Liver (tissue), 9 donors: ENCODE data around the gene NOVA2. TPM values are rescaled to one million over a fixed set of nuclear protein-coding genes. Genes with fewer than 3 reads are reported as not detected.

Experiments
- DNase-seq: peaks from one replicate; pipeline ENCODE4 v3.0.0-alpha.2; 2017; ENCODE audit warnings: low spot score
- H3K27ac ChIP-seq, 2 donors: one replicate each; pipeline ENCODE4 v1.7.0; 2013; ENCODE audit warnings: inconsistent platforms in 2 of 2, low read length in 2 of 2, control low read depth in 1 of 2, low read depth in 1 of 2, mild to moderate bottlenecking in 1 of 2
- H3K27me3 ChIP-seq, 4 donors: one replicate each; pipeline versions ENCODE4 v1.6.1 to v1.7.0; 2013; ENCODE audit warnings: low read length in 3 of 4, inconsistent platforms in 1 of 4, mild to moderate bottlenecking in 1 of 4, moderate library complexity in 1 of 4; ENCODE audit not compliant: control insufficient read depth in 4 of 4, insufficient read depth in 4 of 4
- H3K36me3 ChIP-seq, 4 donors: one replicate each; pipeline versions ENCODE4 v1.6.1 to v1.7.0; 2013; ENCODE audit warnings: low read length in 3 of 4, mild to moderate bottlenecking in 3 of 4, low read depth in 1 of 4, moderate library complexity in 1 of 4; ENCODE audit not compliant: control insufficient read depth in 4 of 4, insufficient read depth in 3 of 4
- H3K4me1 ChIP-seq, 4 donors: one replicate each; pipeline versions ENCODE4 v1.6.1 to v1.7.0; 2013; ENCODE audit warnings: low read length in 3 of 4, mild to moderate bottlenecking in 3 of 4, moderate library complexity in 1 of 4; ENCODE audit not compliant: control insufficient read depth in 4 of 4, insufficient read depth in 4 of 4
- H3K4me3 ChIP-seq, 3 donors: one replicate each; pipeline versions ENCODE4 v1.6.1 to v1.7.0; 2013; ENCODE audit warnings: low read length in 3 of 3, control low read depth in 1 of 3, low read depth in 1 of 3, mild to moderate bottlenecking in 1 of 3
- H3K9ac ChIP-seq, 2 donors: one replicate each; pipeline ENCODE4 v1.7.0; 2013; ENCODE audit warnings: low read length in 2 of 2, mild to moderate bottlenecking in 2 of 2, moderate library complexity in 2 of 2, control low read depth in 1 of 2, low read depth in 1 of 2
- H3K9me3 ChIP-seq, 4 donors: one replicate each; pipeline versions ENCODE4 v1.6.1 to v1.7.0; 2013; ENCODE audit warnings: low read length in 3 of 4; ENCODE audit not compliant: control insufficient read depth in 4 of 4
- ATF3 ChIP-seq: IDR thresholded peaks from 2 replicates; pipeline ENCODE4 v1.6.1; 2016; ENCODE audit warnings: antibody characterized with exemption
- CTCF ChIP-seq: fragments of 150-350 bp; IDR thresholded peaks from 2 replicates; pipeline ENCODE4 v1.5.1; 2017; ENCODE audit warnings: improper control_type of control experiment, low read depth, low read length; ENCODE audit not compliant: missing input control
- EGR1 ChIP-seq, 2 donors: IDR thresholded peaks; 2 replicates each; pipeline ENCODE4 v1.6.1; 2016 to 2018; ENCODE audit warnings: antibody characterized with exemption in 2 of 2, low read depth in 2 of 2
- FOXA1 ChIP-seq: IDR thresholded peaks from 2 replicates; pipeline ENCODE4 v1.6.1; 2016; ENCODE audit warnings: antibody characterized with exemption
- FOXA2 ChIP-seq: IDR thresholded peaks from 2 replicates; pipeline ENCODE4 v1.6.1; 2016; ENCODE audit warnings: antibody characterized with exemption
- GABPA ChIP-seq, 2 donors: IDR thresholded peaks in 1 of 2; conservative IDR thresholded peaks in 1 of 2; 2 replicates each; pipeline ENCODE4 v1.6.1; 2016; ENCODE audit warnings: antibody characterized with exemption in 2 of 2, mild to moderate bottlenecking in 1 of 2, moderate library complexity in 1 of 2
- HNF4A ChIP-seq, 2 donors: conservative IDR thresholded peaks; 2 replicates each; pipeline ENCODE4 v1.6.1; 2016; ENCODE audit warnings: antibody characterized with exemption in 2 of 2, mild to moderate bottlenecking in 2 of 2
- HNF4G ChIP-seq: IDR thresholded peaks from 2 replicates; pipeline ENCODE4 v1.6.1; 2016; ENCODE audit warnings: antibody characterized with exemption
- JUND ChIP-seq, 2 donors: IDR thresholded peaks; 2 replicates each; pipeline ENCODE4 v1.6.1; 2016; ENCODE audit warnings: antibody characterized with exemption in 2 of 2
- MAX ChIP-seq: IDR thresholded peaks from 2 replicates; pipeline ENCODE4 v1.6.1; 2016; ENCODE audit warnings: antibody characterized with exemption
- NR2F2 ChIP-seq: IDR thresholded peaks from 2 replicates; pipeline ENCODE4 v1.6.1; 2016; ENCODE audit warnings: antibody characterized with exemption
- RAD21 ChIP-seq, 2 donors: IDR thresholded peaks; 2 replicates each; pipeline ENCODE4 v1.6.1; 2016; ENCODE audit warnings: antibody characterized with exemption in 2 of 2, mild to moderate bottlenecking in 2 of 2
- REST ChIP-seq: IDR thresholded peaks from 2 replicates; pipeline ENCODE4 v1.6.1; 2016; ENCODE audit warnings: antibody characterized with exemption, mild to moderate bottlenecking
- RXRA ChIP-seq, 2 donors: IDR thresholded peaks; 2 replicates each; pipeline ENCODE4 v1.6.1; 2017 to 2018; ENCODE audit warnings: antibody characterized with exemption in 2 of 2, mild to moderate bottlenecking in 1 of 2
- SP1 ChIP-seq: IDR thresholded peaks from 2 replicates; pipeline ENCODE4 v1.6.1; 2018; ENCODE audit warnings: antibody characterized with exemption, mild to moderate bottlenecking
- TAF1 ChIP-seq: conservative IDR thresholded peaks from 2 replicates; pipeline ENCODE4 v1.6.1; 2016; ENCODE audit warnings: antibody characterized with exemption, mild to moderate bottlenecking
- ZBTB33 ChIP-seq: IDR thresholded peaks from 2 replicates; pipeline ENCODE4 v1.6.1; 2016; ENCODE audit warnings: antibody characterized with exemption
- WGBS: extraction: QIAGEN DNeasy Blood & Tissue Kit; methylation state at CpG from one replicate; pipeline ENCODE4 v1.1.7; 2013; 5-methylcytosine and 5-hydroxymethylcytosine counted together
- polyA plus RNA-seq, 2 donors: library from polyadenylated mRNA; stranded (reverse) in 1 of 2; unstranded in 1 of 2; fragments of 200-250 nt in 1 of 2; fragments of >200 nt in 1 of 2; fragmentation: Nextera tagmentation in 1 of 2; extraction: Ambion mirVana in 1 of 2; gene quantifications; one replicate each; pipeline versions ENCODE4 v1.2.1 to v1.2.3, GENCODE V29; 2013 to 2015
- total RNA-seq, 2 donors: library from RNA; depleted of rRNA; stranded (reverse); fragments of >200 nt; gene quantifications; one replicate each; pipeline ENCODE4 v1.2.3, GENCODE V29; 2014
- donor health status: healthy.
- donor health status: healthy.
- donor health status: healthy.
- donor health status: healthy.
- donor health status: healthy.

NOVA2 gene
- total and polyA plus RNA-seq, 4 donors: 0.31 to 1.6 (median 0.42) TPM

- TF ChIP-seq CTCF (no peak), TAF1 (no peak), HNF4G (no peak), ATF3 (no peak), SP1 (no peak), FOXA2 (no peak), JUND (IDR thresholded peaks at IDR 0.05) (no peak), RAD21 (IDR thresholded peaks at IDR 0.05) (no peak), GABPA (IDR thresholded peaks at IDR 0.05 in 1 of 2, conservative IDR thresholded peaks at IDR 0.05 in 1 of 2) (no peak), NR2F2 (no peak), FOXA1 (no peak)
Observed at GRCh38 chr19:45934551-45935230, 39.0 kb downstream of the NOVA2 start (continued).

GRCh38 chr19:45933759-45934158 lies 39.9 kb downstream of the NOVA2 start:
- no peak overlapping the region for H3K9ac ChIP-seq
- H3K4me1 ChIP-seq: no peaks in the 10 kb centered on the region
- WGBS: 67% methylated on average over 9 of the region's 9 CpGs
- DNase-seq: no peak
- H3K27ac ChIP-seq: no peak overlapping the region
- no peaks in the 10 kb centered on the region for H3K9me3 ChIP-seq
- peaks cover 0 to 3% (median 1%) of the 10 kb centered on the region in 4 donors for H3K27me3 ChIP-seq
- no peaks in the 10 kb centered on the region for H3K36me3 ChIP-seq
- H3K4me3 ChIP-seq: no peak overlapping the region
- TF ChIP-seq HNF4G (no peak), RAD21 (IDR thresholded peaks at IDR 0.05) (no peak), CTCF (no peak), NR2F2 (no peak), TAF1 (no peak), EGR1 (IDR thresholded peaks at IDR 0.05; ENCODE audit: low read depth in 2 of 2) (no peak)

- TF ChIP-seq ATF3: no peak
- no peak for TF ChIP-seq JUND (IDR thresholded peaks at IDR 0.05)
- TF ChIP-seq ZBTB33: no peak
- TF ChIP-seq RXRA (IDR thresholded peaks at IDR 0.05): no peak
- TF ChIP-seq REST: no peak
- no peak for TF ChIP-seq GABPA (IDR thresholded peaks at IDR 0.05 in 1 of 2, conservative IDR thresholded peaks at IDR 0.05 in 1 of 2)
- no peak for TF ChIP-seq HNF4A (conservative IDR thresholded peaks at IDR 0.05)
- TF ChIP-seq MAX: no peak
- no peak for TF ChIP-seq SP1
- TF ChIP-seq FOXA1: no peak
- 53% methylated on average over 3 of the region's 3 CpGs for WGBS
- no peak for DNase-seq
- peaks cover 0 to 7% (median 3%) of the 10 kb centered on the region in 4 donors for H3K4me1 ChIP-seq
- H3K9me3 ChIP-seq: no peaks in the 10 kb centered on the region
- H3K9ac ChIP-seq: no peak overlapping the region
- H3K4me3 ChIP-seq: no peak overlapping the region
- H3K36me3 ChIP-seq: no peaks in the 10 kb centered on the region
- peaks cover 0 to 3% (median 0%) of the 10 kb centered on the region in 4 donors for H3K27me3 ChIP-seq
- no peak overlapping the region for H3K27ac ChIP-seq
Observed at GRCh38 chr19:45931055-45931454, 42.6 kb downstream of the NOVA2 start.
